NB4 (cell line): Measurements from ENCODE around the gene HIC1.

Experiments
- CTCF ChIP-seq: IDR thresholded peaks from one replicate; pipeline ENCODE4 v1.5.1; 2012; ENCODE audit warnings: low read depth, low read length
- MAX ChIP-seq: IDR thresholded peaks from 2 replicates; pipeline ENCODE4 v1.6.1; 2011; ENCODE audit warnings: low read depth, low read length
- MYC ChIP-seq: IDR thresholded peaks from 2 replicates; pipeline ENCODE4 v1.6.1; 2011; ENCODE audit warnings: low read depth, low read length
- POLR2A ChIP-seq: IDR thresholded peaks from 2 replicates; pipeline ENCODE4 v1.6.1; 2011; ENCODE audit warnings: mild to moderate bottlenecking; ENCODE audit not compliant: insufficient read length; ENCODE audit errors: extremely low read depth

GRCh38 chr17:2033153-2033552, 21.8 kb upstream of the HIC1 start:
- no peak for TF ChIP-seq CTCF
- TF ChIP-seq MYC: no peak
- TF ChIP-seq POLR2A: no peak
- TF ChIP-seq MAX: no peak
